BE2C (cell line): Measurements from ENCODE around the gene KRT1.

ENCODE experiments used
- DNase-seq: peaks from one replicate; pipeline ENCODE4 v3.0.0-alpha.2; 2020
- H3K27me3 ChIP-seq: fragments of 250-450 bp; sonication (Bioruptor Pico); 2 replicates; pipeline ENCODE4 v1.5.1; 2020; ENCODE audit warnings: mild to moderate bottlenecking
- H3K36me3 ChIP-seq: fragments of 250-450 bp; sonication (Bioruptor Pico); 2 replicates; pipeline ENCODE4 v1.5.1; 2020; ENCODE audit warnings: mild to moderate bottlenecking
- H3K4me1 ChIP-seq: fragments of 250-450 bp; sonication (Bioruptor Pico); 2 replicates; pipeline ENCODE4 v1.5.1; 2020
- H3K4me3 ChIP-seq: 2 replicates; pipeline ENCODE4 v1.5.1; 2011; ENCODE audit warnings: low read depth, low read length
- H3K9me3 ChIP-seq: fragments of 250-450 bp; sonication (Bioruptor Pico); 2 replicates; pipeline ENCODE4 v1.5.1; 2020
- TF ChIP-seq, protein P1 (sequence below): IDR thresholded peaks from 2 replicates; pipeline ENCODE4 v1.5.1; 2012; ENCODE audit warnings: mild to moderate bottlenecking, low read depth, low read length

KRT1 gene

DNA sequence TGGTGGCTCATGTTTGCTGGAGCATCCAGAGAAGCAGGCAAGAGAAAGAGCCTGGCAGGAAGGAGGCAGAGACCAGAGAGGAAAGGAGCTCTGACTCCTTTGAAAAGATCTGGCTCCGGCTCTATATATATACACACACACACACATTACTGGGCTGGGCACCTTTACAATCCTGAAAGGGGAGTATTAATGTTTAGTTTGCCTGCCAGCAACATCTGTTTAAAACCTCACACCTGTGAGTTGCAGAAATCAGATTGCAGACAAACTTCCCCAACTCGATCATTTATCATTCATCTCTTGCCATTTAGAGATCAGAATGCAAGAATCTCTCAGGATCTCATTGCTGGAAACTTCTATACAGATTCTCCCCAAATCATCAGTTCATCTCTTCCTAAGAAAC, 23.2 kb upstream of the KRT1 start, which contains the start of gene KRT77:
Gene KRT77 (minus strand): TSS at position 101 of the 400 bp plus-strand sequence. CDS start 90 bp downstream, at position 11.
- TF ChIP-seq, protein P1, sequence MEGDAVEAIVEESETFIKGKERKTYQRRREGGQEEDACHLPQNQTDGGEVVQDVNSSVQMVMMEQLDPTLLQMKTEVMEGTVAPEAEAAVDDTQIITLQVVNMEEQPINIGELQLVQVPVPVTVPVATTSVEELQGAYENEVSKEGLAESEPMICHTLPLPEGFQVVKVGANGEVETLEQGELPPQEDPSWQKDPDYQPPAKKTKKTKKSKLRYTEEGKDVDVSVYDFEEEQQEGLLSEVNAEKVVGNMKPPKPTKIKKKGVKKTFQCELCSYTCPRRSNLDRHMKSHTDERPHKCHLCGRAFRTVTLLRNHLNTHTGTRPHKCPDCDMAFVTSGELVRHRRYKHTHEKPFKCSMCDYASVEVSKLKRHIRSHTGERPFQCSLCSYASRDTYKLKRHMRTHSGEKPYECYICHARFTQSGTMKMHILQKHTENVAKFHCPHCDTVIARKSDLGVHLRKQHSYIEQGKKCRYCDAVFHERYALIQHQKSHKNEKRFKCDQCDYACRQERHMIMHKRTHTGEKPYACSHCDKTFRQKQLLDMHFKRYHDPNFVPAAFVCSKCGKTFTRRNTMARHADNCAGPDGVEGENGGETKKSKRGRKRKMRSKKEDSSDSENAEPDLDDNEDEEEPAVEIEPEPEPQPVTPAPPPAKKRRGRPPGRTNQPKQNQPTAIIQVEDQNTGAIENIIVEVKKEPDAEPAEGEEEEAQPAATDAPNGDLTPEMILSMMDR: no peak
- Histone ChIP-seq H3K4me3 (no peak within 1 kb of the TSS), H3K4me1 (no peaks in the 10 kb centered on the region), H3K36me3 (no peaks in the 10 kb centered on the region), H3K9me3 (no peaks in the 10 kb centered on the region), H3K27me3 (peaks cover 8% of the 10 kb centered on the region)
- no peak for DNase-seq

DNA sequence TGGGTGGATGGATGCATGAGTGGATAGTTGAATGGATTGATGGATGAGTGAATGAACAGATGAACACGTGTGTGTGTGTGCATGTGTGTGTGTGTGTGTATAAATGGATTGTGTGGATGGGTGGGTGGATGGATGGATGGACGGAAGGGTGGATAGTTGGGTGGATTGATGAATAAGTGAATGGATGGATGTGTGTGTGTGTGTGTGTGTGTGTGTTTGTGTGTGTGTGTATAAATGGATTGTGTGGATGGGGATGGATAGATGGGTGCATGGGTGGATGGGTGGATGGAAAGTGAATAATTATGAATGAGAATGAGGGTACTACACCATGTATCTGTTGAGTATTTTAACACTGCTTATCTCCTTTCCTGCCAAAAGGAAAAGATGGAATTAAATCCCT, 22.1 kb upstream of the KRT1 start:
- peaks cover 8% of the 10 kb centered on the region for H3K27me3 ChIP-seq
- H3K4me3 ChIP-seq: no peak overlapping the region
- no peak for DNase-seq
- no peaks in the 10 kb centered on the region for H3K4me1 ChIP-seq
- TF ChIP-seq, protein P1: no peak
- H3K36me3 ChIP-seq: no peaks in the 10 kb centered on the region
- no peaks in the 10 kb centered on the region for H3K9me3 ChIP-seq

DNA sequence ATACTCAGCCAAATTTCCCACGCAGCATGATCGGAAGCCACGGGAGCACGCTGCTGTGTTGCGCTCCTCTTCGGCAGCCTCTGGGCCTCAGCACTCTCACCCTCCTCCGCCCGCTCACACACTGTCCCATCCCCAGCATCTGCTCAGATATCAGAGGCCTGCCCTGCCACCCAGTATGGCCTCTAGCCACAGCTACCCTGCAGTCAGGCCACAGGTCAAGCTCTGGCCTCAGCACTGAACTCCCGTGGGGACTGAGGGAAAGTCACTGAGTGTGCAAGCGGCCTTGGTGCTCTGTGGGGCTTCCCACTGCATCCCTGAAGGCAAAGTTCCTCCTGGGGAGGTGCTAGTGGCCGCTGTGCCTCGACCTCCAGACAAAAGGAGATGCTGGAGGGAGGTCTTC, 21.1 kb upstream of the KRT1 start:
- Histone ChIP-seq H3K4me3 (no peak overlapping the region), H3K9me3 (no peaks in the 10 kb centered on the region), H3K36me3 (no peaks in the 10 kb centered on the region), H3K27me3 (peaks cover 8% of the 10 kb centered on the region), H3K4me1 (no peaks in the 10 kb centered on the region)
- TF ChIP-seq, protein P1: no peak
- DNase-seq: no peak

DNA sequence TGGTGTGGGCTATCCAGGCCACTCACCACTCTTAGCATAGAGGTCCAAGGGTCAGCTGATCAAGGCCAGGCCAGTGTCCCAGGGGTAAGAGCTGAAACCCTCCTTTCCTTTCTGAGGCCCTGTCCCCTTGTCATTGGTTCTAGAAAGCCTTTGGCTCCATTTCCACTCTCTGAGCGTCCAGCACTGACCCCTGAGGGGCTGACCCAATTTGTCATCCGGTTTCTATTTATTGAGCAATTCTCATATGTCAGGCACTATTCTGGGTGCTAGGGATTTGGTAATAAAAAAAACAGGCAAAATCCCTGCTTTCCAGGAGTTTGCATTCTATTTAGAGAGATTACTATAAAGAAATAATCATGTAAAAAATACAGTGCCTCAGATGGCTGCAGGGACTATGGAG, 19.8 kb upstream of the KRT1 start:
- DNase-seq: no peak
- Histone ChIP-seq H3K4me3 (no peak overlapping the region), H3K9me3 (no peaks in the 10 kb centered on the region), H3K27me3 (peaks cover 8% of the 10 kb centered on the region), H3K36me3 (no peaks in the 10 kb centered on the region), H3K4me1 (no peaks in the 10 kb centered on the region)
- TF ChIP-seq, protein P1: no peak

DNA sequence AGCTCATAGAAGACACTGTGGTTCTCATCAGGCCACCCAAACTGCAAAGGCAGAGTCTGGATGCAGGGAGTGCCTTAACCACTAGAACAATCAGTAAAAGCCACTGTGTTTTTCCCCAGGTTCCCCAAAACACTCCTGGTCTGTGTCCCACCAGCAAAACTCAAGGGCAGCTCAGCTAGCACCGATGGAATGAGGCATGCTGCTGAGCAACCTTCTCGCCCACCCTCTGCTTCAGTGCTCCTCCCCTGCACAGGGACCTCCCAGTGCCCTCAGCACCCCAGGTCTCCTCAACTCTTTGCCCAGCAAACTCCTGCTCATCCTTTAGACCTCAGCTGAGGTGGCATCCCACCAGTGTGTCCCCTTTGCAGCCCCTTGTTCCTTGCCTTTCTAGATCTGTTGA, 19.2 kb upstream of the KRT1 start:
- Histone ChIP-seq H3K4me3 (no peak overlapping the region), H3K4me1 (no peaks in the 10 kb centered on the region)

DNA sequence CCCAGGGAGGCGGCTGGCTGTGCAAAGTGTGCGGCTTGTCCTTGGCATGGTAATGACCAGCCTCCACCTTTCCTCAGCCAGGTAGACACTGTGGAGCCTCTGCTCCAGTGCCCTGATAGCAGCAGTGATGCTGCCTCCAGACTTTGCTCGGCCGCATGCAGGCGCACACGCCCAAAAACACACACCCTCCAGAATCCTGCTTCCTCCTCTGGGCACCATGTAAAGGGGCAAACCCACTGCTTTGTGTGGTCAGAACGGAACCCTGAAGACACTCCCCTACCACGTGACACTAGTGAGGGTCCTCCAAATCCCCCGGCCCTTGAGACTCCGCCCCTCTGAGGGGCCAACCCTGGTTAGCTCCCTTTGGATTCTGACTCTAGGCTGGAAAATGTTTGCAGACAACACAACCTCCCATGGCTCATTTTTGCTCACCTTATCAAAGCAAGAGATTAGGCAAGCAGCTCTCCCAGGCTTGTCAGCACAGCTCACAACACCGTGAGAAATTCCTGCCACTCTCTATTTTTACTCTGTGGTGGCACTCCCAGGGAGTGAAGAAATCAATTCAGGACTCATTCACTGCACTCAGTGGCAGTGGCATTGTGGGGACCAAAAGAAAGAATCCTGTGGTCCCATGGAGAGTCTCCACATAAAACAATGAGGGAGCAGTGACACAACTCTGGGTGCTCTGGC, 18.6 kb upstream of the KRT1 start:
- TF ChIP-seq, protein P1: no peak
- no peaks in the 10 kb centered on the region for H3K36me3 ChIP-seq
- peaks cover 5% of the 10 kb centered on the region for H3K27me3 ChIP-seq
- no peak for DNase-seq
- H3K9me3 ChIP-seq: no peaks in the 10 kb centered on the region
- no peak overlapping the region for H3K4me3 ChIP-seq
- no peaks in the 10 kb centered on the region for H3K4me1 ChIP-seq

More for the DNA sequence above, 19.2 kb upstream of the KRT1 start:
- Histone ChIP-seq H3K27me3 (peaks cover 8% of the 10 kb centered on the region), H3K9me3 (no peaks in the 10 kb centered on the region), H3K36me3 (no peaks in the 10 kb centered on the region)
- TF ChIP-seq, protein P1: no peak
- DNase-seq: no peak
